ENCODE measurements around the gene DCAF5.
"Not testable (repeated sequence)": the region's sequence is repeated elsewhere in the genome, so short reads cannot be mapped to it uniquely, and the experiment has no call there.

DCAF5 gene

DNA sequence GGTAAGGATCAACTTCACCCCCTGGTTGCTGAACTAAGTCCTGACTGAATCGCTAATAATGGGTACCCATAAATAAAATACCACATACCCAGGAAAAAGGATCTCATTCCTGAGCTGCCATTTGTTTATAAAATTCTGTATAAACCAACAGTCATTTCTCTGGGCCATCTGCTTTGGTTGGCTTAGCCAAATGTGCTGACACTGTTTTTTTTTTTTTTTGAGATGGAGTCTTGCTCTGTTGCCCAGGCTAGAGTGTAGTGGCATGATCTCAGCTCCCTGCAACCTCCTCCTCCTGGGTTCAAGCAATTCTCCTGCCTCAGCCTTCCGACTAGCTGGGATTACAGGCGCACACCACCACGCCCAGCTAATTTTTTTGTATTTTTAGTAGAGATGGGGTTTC is 87.0 kb downstream of the DCAF5 start:
- DNase-seq = not testable (repeated sequence)

DNA sequence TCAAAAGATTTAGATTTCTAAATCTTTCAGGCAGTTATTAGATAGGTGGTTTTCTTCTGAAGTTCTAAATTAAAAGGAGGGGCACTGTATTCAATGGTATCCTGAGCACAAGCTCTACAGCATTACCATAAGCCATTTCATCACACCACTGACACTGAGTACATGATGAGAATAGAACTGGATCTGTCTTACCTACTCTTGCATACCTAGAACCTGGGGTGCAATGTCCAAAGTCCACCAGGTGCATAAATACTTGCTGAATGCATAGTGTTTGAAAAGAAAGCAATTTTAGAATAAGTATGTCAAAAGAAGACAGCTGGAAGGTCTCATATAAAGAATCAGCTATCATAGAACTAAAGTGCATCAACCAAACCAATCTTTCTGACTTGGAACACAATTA is 88.3 kb downstream of the DCAF5 start:
- no peak for DNase-seq

DNA sequence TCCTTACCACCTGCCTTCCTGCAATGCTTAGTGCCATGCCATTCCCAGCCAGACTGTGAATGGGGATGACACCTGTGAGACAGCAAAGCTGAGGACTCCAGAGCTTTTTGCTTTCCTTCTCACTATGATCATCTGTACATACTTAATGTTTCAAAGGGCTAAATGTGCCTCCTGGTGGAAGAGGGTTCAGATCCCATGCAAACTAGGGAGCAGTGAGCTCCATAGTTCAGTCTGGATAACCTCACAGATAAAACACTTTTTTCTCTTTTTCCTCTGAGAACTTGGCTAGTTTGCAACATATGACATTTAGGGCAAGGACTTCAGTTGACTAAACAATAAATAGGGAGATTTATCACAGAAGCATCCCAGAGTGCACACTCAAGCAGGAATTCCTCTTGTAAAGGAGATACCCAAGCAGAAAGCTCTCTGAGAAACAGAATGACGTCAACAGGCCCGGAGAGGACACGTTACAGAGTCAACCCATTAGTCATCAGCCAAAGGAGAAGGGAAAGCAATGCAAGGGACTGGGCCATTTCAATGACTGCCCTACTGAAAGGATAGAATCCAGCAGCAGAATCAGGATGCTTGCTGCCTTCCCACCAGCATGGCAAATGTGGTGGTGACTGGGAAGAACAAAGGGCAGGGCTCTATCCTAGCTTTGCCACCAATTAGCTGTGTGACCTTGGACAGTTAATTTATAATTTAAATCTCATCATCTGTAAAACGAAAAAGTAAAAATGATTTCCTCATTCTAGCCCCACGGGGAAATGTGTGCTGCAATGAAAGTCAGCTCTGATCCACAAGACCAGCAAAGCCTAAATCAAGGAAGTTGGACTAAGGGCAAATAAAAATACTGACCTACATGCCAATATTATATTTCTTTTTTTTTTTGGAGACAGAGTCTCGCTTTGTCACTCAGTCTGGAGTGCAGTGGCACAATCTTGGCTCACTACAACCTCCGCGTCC is 93.0 kb downstream of the DCAF5 start:
- DNase-seq = peak; percentile 98

DNA sequence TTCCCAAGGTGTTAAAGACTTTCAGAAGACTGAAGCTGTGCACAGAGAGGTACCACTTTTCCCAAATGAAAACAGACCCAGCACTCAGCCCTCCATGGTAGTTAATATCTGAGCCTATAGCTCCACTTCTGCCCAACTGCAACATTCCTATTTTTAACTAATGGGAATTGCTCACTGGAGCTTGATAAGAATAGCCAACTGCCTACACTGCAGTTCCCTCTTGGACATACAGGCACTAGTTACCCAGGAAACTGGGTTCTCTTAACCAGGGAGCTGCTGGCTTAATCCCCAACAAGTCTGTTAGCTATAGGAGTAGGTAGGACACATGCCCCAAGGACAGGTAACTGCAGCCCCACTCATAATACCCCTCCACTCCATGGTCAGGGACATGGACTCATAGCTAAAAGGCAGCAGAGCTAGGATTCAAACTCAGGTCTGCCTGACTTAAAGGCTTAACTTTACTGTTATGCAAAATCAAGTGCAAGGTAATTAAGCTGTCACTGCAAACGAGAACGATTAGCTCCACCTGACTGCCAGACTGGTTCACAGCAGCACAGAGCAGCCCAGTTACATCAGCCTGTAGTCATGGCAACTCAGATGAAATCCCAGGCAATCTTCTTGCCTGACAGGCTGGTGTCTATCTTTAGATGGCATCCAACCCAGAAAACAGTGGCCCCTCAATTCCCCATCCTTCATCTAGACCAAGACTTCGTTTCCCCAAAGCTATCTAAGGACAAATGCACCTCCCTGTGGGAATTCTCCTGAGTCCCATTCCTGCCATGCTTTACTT is 96.7 kb downstream of the DCAF5 start:
- no peak for DNase-seq

DNA sequence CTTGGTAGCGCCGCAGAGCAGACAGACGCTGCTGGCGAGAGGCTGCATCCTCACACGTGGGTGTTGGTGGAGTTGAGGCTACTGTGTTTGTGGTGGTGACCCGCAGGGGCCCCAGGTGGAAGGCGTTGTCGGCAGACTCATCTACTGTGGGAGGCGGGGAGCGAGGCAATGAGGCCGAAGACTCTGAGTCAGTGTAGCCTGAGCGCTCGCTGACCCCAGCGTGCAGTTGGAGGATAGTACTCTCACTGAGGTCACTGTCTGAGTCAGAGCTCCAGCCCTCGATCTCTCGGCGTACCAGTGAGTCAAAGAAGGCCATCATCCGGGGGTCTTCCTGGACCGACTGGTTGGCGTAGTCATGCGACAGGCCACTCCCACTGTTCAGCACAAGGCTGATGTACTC is 97.8 kb downstream of the DCAF5 start:
- DNase-seq = no peak

DNA sequence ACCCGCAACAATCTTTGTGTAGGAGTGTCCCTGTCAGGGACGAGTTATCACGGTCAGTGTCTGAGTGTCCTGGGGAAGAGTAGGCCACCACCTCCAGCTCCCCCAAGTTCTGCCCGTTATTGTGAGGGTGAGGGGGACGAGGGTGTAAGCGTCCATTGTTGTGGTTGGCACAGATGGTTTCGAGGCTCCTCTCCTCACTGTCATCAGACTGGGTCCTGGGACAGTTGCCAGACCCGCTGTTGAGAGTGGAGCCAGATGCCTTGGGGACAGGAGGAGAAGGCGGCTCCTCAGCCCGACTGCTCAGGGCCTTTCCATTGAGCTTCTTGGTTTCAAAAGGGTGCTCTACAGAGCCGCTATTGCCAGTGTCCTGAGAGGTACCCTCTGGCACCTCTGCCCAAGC is 98.9 kb downstream of the DCAF5 start:
- no peak for DNase-seq

DNA sequence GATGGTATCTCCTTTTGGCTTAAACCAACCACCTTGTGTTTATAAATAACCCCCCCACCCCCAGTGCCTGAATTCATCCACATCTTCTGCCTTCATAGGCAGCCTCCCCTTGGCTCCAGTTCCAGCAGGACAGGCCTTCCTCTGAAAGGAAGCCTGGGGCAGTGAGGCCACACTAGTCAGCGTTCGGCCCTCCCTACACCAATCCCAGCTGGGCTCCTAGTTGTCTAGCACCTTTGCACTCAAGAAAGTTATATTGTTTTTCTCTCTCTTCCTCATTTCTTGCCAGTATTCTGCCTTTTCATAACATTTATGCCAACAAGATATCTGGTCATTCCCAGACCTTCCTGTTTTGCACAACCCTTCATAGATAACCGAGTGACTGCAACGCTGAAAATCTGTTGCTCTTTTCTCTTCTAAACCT is 100.7 kb downstream of the DCAF5 start:
- DNase-seq = peak; percentile 45

DNA sequence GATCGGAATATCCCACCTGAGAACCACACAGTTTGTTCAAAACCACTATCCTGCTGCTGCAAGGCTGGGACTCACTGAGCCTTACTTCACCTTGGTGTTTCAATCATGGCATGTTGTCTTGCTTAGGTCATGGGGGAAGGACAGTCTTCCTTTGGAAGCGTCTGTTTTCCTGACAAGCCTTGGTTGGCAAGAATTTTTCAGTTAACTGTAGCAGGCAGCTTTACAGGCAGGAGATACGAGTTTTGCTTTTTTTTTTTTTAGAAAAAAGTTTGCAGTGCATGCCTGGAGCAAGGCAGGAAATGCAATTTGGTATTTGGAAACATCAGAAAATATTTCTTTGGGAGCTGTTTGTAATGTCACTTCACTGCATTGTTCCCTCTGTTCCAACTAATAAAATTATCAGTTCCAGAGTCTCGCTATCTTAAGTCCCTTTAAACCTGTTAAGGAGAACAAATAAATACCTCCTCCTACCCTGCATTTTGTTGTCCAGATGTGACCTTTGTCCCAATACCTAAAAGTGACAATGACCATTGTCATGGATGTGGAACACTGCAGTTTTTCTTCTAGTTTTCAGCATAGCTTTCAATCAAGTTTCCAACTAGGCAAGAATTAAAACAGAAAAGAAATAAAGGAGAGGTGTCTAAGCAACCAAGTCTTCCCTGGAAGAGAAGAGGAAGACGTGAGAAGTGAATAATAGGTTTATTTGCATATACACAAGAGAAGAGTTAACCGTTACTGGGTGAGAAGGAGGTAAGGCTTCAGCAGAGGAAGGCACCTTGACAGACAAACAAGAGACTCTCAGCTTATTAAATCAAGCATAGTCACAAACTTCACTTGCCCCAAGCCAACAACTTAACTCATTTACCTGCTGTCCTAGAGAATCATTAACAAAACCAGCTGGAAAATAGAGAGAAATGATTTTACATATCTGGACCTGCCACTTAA is 102.4 kb downstream of the DCAF5 start:
- DNase-seq = no peak

DNA sequence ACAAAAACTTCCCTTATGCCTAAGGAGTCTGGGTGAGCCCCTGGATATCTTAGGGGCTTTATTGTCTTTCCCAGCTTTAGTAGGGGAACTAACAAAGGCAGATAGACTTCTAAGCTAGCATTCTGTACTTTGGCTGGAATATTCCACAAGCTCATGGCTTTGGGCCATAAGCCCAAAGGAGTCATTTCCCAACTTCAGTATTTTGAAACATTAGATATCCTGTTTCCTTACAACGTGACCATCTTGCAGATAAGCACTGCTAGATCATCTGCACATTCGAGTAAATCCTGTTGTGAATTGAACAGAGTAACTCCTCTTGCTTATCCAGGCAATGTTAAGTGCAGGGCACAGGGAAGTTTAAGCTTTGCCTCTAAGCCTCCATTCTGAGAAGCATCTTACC is 103.2 kb downstream of the DCAF5 start:
- peak; percentile 77 for DNase-seq

DNA sequence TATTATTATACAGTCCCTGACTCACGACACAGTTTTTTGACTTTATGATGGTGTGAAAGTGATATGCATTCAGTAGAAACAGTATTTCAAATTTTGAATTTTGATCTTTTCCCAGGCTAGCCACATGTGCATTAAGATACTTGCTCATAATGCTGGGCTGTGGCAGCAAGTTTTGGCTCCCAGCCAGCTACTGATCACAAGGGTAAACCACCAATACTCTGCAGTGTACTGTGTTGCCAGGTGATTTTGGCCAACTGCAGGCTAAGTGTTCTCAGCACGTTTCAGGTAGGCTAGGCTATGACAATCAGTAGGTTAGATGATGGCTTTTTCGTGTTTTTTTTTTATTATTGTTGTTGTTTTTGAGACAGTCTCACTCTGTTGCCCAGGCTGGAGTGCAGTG is 104.5 kb downstream of the DCAF5 start:
- no peak for DNase-seq

DNA sequence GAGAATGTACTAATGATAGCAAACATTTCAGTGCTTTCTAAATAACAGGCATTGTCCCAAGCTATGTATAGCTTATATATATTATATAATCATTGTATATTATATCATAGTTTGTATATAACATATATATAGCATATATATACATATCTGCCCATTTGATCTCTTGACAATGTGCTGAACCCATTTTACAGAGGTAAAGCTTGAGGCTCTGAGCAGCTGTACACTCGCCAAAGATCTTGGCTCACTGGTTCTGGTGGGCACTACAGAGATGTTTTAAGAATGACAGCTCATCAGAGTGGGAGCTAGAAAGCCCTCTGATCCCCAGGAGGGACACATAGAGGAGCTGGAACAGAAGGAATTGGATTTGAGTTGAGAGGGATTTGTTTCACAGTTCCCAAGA is 105.7 kb downstream of the DCAF5 start:
- DNase-seq = no peak

DNA sequence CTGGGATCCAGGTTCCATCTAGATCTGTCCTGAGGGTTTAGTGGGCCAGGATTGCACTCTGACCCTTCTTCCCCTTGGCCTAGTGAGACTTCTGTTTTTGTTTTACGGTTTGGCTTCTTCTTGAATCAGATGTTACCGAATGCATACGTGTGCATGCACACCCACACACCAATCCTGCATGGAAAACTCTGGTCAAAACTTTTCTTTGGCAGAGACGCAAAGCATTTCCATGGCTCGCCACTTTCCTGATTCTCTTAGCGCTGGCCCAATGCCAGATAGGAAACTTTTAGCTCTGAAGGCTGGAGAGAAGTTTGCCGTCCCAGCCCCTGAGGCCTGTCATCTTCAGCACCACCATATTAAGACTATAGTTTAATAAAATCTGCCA is 106.5 kb downstream of the DCAF5 start:
- no peak for DNase-seq

DNA sequence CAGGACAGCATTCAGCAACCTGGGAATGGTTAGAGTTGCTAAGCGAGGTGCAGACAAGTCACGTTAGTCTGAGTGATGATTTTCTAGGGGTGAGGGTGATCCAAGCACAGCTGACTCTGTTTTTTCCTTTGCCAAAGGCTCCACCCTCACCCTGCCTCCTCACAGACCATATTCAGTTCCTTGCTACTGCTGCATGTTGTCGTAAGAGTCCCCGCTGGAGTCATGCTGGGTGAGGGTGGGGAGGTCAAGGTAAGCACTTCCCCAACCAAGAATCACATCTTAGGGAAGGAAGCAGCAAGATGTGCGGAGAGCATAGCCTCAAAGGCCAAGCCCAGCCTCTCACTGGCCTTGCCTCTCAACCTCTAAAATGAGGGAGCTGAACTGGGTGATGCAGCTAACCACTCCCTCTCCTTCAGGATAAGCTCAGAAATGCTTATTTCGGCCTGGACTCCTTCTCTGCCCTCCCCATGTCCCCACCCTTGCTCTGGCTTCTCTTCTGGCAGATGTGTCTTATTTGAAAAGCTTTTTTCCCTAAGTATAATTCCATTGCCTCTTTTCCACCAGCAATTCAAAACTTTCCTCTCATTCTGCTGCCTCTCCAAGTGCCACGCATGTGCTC is 107.0 kb downstream of the DCAF5 start:
- peak; percentile 80 for DNase-seq

DNA sequence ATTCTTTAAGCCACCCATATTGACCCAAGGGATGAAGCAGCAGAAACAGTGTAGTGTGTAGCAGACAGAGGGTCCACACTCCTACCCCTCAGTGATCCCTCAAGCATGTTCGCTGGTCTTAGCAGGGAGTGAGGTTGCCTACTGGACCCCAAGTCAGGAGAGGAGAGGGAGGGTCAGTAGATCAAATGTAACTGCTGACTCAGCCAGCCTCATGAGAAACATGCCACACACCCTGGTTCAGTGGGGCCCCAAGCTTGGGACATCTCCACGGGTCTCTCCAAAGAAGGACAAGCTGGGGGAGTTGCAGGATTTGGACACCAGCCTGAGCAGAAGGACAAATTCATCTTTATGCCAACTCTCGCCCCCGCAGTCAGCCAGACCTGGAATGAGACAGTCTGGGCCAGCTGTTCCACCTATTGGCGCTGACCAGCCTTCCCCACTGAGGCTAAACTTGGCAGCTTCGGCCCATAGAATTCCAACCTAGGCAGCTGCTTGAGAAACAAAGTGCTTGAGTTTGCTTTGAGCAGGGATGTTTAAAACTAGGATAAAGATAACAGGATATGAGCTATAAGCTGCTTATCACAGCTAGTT is 107.9 kb downstream of the DCAF5 start:
- DNase-seq = no peak

DNA sequence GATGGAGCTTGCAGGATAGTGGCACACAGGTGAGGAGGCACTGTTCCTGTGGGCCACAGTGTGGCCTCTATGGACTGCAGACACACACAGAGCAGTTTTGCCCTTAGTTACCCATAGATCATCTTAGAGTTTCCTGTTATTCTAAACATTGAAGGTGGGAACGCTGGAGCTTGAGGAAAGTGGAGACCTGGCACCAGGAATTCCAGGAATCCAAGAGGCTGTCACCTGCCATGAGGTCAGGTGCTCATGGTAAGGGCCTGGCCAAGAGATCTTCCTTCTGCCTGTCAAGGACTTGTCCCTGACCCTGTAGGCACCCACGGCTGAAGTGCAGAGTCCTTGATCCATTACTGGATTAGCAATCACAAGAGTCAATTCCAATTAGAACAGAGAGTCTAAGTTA is 108.6 kb downstream of the DCAF5 start:
- DNase-seq = no peak

DNA sequence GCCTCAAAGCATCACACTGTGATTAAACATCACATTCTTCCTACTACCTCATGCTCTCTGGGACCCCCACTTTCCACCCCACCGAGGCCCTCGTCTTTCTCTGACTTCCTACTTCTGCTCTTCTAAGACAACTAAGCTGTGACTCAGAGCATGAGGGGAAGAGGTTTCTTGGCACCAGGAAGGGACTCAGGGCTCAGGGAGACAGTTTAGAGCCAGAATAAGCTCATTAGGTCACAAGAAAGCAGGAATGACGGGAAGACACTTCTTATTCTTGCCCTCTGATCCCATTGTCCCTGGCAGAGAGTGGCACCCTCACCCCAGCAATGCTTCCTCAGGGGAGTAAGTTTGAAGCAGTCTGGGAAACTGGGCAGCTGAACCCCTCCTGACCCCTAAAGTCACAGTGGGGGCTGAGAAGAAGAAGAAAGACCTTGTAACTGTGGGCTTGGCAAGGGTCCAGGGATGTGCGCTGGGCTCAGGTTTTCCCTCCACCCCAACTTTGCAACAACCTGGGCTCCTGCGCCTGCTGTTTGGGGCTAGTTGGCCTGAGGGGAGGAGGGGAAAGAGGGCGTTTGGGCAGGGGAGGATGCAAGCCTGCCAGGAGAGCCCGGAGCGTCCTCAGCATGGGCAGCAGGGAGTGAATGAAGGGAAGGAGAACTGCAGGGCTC is 109.2 kb downstream of the DCAF5 start:
- peak; percentile 82 for DNase-seq

DNA sequence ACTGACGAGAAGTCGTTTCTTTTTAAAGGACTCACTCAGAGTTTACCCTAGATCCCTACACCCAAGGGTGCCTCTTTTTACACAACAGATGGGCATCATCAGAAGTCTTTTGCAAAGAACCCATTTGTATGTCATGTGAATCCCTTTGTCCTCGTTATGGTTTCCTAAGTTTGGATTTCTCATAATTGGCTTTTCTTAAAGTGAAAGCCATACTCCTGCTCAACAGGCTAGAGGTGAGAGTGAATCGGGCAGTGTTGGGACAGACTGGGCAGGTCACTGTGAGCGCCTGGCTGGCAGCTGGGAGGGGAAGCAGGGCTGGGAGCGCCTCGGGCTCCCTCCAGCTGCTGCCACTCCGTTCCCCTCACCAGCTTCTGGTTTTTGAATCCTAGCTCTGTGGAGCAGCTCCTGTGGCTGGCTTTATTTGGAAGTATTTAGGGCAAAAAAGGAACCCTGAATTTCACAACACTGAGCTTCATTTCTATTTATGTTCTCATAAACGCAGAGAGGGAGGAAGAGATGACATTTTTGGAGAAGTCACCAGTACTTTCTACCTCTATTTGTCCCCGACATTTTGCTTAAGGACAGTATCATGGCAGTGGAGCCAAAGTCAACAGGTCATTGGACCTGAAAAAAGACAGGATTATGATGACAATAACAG is 110.0 kb downstream of the DCAF5 start:
- peak; percentile 94 for DNase-seq

DNA sequence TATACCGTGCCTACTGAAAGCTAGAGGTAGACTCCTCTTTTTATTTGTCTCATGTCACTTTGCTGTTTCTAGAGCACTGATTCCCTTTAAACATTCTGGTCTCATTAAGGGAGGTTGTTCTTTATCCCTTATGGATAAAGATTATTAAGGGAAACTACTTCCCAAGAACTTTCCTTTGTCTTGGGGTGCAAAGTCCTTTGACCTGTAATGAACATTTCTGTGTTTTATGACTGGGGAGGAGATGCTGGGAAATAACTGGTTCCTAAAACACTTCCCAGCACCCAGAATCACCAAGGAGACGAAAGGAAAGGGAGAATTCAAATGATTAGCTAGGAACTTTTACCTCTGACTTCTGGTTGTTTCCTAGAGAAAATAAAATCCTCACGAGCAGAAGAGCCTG is 110.6 kb downstream of the DCAF5 start:
- DNase-seq = no peak

DNA sequence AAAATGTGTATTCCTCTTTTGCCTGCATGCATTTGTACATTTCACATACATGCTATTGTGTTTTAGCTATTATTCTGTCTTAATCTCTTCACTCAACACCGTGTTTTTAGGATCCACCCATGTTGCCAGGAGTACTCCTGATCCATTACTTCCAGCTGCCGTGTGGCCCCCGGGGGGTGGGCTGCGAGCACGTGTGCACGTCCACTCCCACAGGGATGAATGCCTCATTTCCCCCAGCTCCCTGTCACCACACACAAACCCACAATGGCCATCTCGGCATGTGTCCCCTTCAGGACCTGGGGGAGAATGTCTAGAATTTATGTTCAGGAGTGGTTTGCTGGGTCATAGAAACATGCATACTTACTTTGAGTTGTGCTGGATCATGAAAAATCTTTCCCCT is 111.1 kb downstream of the DCAF5 start:
- DNase-seq = no peak

DNA sequence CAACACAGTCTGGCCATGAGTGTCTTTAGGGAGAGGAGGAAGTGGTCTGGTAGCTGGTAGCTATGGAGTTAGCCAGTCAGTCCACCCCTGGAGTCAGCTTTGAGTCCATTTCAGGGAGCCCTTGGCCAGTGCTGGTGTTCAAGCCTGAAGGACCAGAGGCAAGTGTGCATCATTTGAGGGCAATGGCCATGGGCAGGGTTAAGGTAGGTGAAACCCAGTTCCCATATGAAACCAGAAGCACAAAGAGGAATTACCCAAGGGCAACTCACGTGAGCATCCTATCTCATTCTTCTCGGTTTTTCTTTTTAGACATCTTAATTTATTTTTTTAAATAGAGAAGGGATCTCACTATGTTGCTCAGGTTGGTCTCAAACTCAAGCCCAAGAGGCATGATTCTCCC is 112.6 kb downstream of the DCAF5 start:
- DNase-seq = peak; percentile 84

DNA sequence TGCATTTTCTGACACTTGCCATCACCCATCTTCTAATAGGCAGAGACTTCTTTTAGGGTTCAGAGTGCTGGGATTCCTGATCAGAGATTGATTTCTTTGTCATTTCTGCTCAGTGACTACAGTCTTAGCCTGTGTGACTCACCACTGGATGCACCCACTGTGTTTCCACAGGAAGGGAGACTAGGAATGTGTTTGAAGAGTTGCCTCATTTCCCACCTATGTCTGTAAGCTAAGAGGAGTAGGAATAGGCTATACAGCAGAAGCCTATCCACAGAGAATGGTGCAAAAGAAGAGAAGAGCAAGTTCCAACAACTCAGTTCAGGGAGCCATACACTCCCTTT is 113.7 kb downstream of the DCAF5 start:
- DNase-seq = no peak

Measured in inflammatory macrophage treated with lipopolysaccharide for 4 hours (primary cell).